Activated CD4-positive, alpha-beta T cell treated with anti-CD3 and anti-CD28 coated beads, Interleukin-2, Interleukin-6, amounts not matched to agents 100 ng/mL and 50 ng/mL, durations not matched to agents 16 hours and 8 hours (primary cell): ENCODE results near the gene GSKIP.

Experiments used
- DNase-seq: peaks from one replicate; pipeline ENCODE4 v3.0.0-alpha.2; 2020

Gene GSKIP

GRCh38 chr14:96383445-96383844 is 20.1 kb downstream of the GSKIP start:
- no peak for DNase-seq

GRCh38 chr14:96384053-96384452 is 20.7 kb downstream of the GSKIP start:
- DNase-seq: no peak

GRCh38 chr14:96384740-96385139 is 21.4 kb downstream of the GSKIP start:
- DNase-seq: no peak

- no peak for DNase-seq
These were observed 22.1 kb downstream of the GSKIP start for GRCh38 chr14:96385385-96385784.

GRCh38 chr14:96390965-96391292 is 27.6 kb downstream of the GSKIP start:
- no peak for DNase-seq

GRCh38 chr14:96391293-96392118 is 28.2 kb downstream of the GSKIP start:
- peak; percentile 100 for DNase-seq

- no peak for DNase-seq
These were observed 29.9 kb downstream of the GSKIP start for GRCh38 chr14:96393071-96393691.

- no peak for DNase-seq
These were observed 30.9 kb downstream of the GSKIP start for GRCh38 chr14:96394047-96394815.

- DNase-seq: no peak
These were observed 35.1 kb downstream of the GSKIP start for GRCh38 chr14:96398432-96398831.

GRCh38 chr14:96398921-96399320 is 35.6 kb downstream of the GSKIP start:
- no peak for DNase-seq

- no peak for DNase-seq
These were observed 36.1 kb downstream of the GSKIP start for GRCh38 chr14:96399405-96399804.

GRCh38 chr14:96400495-96400894 is 37.2 kb downstream of the GSKIP start:
- no peak for DNase-seq

GRCh38 chr14:96403409-96403808 is 40.1 kb downstream of the GSKIP start:
- no peak for DNase-seq

GRCh38 chr14:96405677-96406076 is 42.4 kb downstream of the GSKIP start:
- DNase-seq: no peak

- no peak for DNase-seq
These were observed 44.7 kb downstream of the GSKIP start for GRCh38 chr14:96407935-96408570.

- DNase-seq: no peak
These were observed 45.3 kb downstream of the GSKIP start for GRCh38 chr14:96408608-96409007.

- no peak for DNase-seq
These were observed 46.4 kb downstream of the GSKIP start for GRCh38 chr14:96409701-96410100.

- DNase-seq: no peak
These were observed 46.8 kb downstream of the GSKIP start for GRCh38 chr14:96410119-96410518.

GRCh38 chr14:96413526-96413925 is 50.2 kb downstream of the GSKIP start:
- no peak for DNase-seq

- no peak for DNase-seq
These were observed 52.2 kb downstream of the GSKIP start for GRCh38 chr14:96415559-96415958.

- DNase-seq: no peak
These were observed 53.0 kb downstream of the GSKIP start for GRCh38 chr14:96416292-96416691.

GRCh38 chr14:96417254-96417653 is 53.9 kb downstream of the GSKIP start:
- no peak for DNase-seq

GRCh38 chr14:96418075-96418474 is 54.7 kb downstream of the GSKIP start:
- no peak for DNase-seq
